Right kidney (tissue), 1 donor: ENCODE results near the gene FGF14.

Experiments used
- DNase-seq: peaks from one replicate; pipeline ENCODE4 v3.0.0-alpha.2; 2016

Gene FGF14

GRCh38 chr13:101917833-101918661, 483.8 kb downstream of the FGF14 start:
- peak; percentile 25 for DNase-seq

- peak; percentile 19 for DNase-seq
Measured at GRCh38 chr13:101917475-101917810, 484.4 kb downstream of the FGF14 start.

DNA sequence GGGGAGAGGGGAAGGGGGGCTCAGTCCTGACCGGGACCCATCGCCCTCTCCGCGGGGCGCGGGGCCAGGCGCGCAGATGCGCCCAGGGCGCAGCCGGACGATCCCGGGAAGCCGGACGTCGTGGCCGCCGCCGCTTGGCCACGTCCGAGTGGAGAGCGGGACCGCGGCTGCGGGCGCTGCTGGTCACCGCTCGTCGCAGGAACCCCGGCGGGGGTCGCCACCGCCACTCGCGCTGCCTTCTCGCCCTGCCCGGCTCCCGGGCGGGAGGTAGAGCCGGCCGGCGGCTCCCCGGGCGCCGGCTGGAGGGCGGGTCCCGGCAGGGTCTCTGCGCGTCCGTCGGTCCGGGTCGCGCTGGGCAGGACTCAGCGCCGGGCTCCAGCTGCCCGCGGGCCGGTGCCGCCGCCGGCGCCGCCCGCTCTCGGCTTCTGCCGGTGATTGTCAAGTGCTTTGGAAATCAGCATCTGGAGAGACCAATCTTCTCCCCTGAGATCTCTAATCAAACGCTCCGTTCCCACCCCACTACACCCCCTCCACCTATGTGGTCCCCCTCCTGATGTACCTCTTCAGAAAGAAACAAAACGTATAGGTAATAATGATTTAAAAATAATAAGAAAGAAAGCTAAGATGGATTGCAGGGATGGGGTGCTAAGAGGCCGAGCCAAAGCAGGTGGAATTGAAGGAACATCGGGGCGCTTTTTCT, 484.9 kb downstream of the FGF14 start:
- DNase-seq = peak; percentile 44

DNA sequence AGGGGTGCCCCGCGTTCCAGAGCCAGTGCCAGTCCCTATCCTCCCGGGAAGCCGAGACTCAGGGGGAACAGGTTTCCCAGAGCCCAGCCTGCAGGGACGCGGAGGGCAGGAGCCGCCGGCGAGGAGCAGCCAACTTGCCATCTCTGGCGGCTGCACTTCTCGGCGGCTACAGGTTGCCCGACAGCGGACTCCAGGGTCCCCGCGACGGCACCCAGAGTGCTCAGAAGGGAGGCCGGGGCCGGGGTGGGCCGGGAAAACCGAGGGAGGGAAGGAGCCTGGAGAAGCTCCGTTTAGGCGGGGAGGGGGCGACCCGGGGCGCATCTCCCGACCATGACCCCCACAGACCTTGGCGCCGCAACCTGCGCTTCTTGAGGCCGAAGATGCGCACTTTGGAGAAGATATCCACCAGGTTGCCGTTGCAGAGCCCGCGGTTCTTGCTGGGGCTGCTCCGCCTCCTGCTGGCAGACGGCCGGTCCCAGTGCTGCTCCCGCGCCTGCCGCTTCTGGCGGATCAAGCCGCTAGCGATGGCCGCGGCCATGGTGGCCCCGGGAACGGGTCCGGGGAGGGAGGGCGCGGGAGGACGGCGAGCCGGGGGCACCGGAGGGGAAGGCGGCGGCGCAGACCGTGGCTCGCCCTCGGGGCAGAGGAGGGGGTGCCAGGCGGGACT, 485.6 kb downstream of the FGF14 start:
- peak; percentile 49 for DNase-seq

DNA sequence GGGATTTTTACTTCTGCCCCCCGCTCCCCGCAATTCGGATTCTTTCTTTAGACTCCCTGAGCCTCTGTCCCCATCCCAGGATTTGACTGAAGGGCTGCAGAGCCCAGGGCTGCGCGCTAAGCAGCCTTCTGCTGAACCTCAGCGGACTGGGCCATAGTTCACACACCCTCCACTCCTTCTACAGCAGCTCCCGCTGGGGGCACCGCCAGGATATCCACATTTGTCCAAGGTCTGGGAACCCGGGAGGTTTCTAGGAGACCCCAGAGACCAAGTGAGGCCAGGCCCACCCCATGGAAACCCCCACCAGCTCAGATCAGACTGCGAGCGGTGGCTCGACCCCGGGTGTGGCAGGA, 486.1 kb downstream of the FGF14 start:
- no peak for DNase-seq

DNA sequence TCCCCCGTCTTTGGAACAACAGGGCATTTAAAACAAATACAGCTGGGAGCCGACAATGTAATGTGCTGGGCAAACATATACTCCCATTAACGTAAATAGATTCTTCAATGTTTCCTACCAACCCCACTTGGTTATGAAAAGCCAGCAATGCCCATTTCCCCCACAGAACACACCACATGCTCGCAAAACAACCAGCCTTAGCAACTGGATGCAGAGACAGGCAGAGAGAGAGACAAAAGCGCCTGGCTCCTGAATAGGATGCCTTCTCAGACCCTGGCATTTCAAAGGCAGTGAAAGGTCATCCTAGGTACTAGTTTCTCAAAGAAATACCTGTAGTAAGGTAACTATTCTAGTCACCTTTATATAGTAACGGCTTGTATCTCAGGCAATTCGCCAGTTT, 486.5 kb downstream of the FGF14 start:
- DNase-seq = peak; percentile 9

- no peak for DNase-seq
Measured at GRCh38 chr13:101911752-101912151, 490.1 kb downstream of the FGF14 start.

DNA sequence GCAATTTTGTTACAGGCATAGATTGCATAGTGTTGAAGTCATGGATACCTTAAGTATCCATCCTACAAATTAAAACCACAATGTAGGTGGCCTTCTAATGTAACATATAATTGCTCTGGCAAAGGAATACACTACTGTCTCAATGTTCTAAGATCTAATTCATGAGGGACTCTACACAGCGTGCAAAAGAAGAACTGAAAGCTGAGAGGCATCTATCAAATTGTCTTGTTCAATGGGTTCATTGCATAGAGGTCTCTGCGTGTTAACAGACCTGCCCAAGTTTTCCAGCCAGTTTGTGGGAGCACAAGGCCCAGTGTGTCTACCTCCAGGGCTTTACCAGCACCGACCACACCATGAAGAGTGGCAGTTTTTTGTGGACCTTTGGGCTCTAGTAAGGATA, 498.0 kb downstream of the FGF14 start:
- DNase-seq = no peak

DNA sequence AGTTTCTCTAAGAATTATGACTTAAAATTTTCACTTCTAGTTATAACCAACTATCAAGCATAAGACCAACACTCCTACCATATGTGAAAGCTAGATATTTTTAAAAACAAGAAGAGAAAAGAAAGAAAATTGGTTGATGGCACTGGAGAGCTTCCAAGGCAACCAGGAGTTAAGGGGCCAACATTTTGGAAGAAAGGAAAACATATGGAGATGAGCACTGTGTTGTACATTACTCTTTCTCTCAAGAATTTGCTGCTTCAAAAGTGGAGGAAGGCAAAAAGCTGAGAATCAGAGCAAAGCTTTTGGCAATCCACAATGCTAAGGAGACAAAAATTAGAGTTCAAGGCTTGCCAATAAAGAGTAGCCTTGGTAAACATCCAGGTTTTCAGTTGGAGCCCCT, 503.2 kb downstream of the FGF14 start:
- DNase-seq = no peak

DNA sequence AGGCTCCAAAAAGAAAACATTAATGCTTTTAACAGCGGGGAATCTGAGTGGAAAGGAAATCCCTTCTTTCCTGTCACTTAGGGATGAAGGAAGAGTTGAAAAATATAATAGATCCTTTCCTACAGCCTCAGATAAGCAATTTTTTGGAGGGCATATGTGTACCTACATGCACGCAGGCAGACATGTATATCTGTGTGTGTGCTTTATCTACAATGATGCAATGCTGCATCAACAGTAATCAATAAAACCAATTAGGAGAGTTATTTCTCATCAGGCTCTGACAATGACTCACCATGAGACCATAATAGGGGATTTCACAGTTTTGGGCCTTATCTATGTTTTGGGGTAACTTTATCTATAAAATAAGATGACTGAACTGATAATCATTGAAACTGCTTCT, 505.3 kb downstream of the FGF14 start:
- no peak for DNase-seq

DNA sequence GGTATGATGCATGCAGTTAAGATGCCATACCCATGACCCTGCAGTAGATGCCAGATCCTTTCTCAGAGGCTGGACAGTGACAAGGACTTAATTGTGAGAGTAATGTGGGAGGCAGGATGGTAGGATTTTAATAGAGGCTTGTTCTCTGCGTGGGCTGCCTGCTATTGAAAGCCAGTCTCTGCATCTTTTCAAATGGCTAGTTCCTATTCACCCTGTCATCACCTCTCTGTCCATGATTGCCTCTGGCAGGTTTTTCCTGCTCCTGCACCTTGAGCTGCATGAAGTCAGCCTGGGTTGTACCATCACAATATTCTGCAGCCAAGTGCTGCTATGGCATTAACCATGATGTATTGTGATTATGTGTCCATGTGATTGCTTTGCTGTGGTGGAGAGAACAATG, 508.8 kb downstream of the FGF14 start:
- no peak for DNase-seq

- DNase-seq = no peak
Measured at GRCh38 chr13:101892296-101892695, 509.6 kb downstream of the FGF14 start.

DNA sequence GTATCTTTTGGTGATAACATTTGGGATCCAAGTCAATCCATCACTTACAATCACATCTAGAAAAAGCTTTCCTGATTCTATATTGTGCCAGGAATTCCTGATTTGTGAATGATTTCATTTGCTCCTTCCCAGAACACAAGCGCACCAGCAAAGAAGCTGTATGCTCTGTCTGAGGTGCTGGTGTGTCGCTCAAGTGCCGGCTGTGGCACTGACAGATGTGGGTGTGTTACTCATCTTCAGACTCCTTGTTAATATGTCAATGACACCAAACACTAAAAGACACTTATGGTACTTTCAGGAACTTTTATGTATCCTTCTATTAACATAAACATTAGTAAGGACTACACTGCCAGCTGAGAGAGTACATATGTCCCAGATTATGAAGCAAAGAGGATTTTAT, 520.3 kb downstream of the FGF14 start:
- DNase-seq = no peak

- no peak for DNase-seq
Measured at GRCh38 chr13:101880581-101880980, 521.3 kb downstream of the FGF14 start.

DNA sequence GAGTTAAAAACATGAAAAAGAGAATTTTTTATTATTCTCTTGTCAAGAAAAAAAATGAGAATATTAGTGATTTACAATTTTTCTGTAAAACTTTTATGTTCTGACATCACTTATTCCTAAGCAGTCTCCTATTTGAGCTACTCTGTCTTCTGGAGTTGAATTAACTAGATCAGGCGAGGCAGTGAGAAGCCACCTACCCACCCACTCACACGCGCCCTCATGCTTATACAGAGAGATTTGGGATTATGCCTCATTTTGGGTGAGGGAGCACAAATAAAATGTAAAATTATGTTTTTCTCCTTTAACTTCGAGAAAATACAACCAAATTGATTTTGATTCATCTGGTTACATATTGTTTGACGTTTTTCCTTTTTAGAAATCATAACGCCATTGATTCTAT, 524.9 kb downstream of the FGF14 start:
- no peak for DNase-seq

- DNase-seq = no peak
Measured at GRCh38 chr13:101875717-101876393, 526.0 kb downstream of the FGF14 start.

- DNase-seq = no peak
Measured at GRCh38 chr13:101875091-101875490, 526.8 kb downstream of the FGF14 start.

- DNase-seq = no peak
Measured at GRCh38 chr13:101869553-101869952, 532.3 kb downstream of the FGF14 start.

GRCh38 chr13:101868585-101869469, 533.0 kb downstream of the FGF14 start:
- DNase-seq = no peak

DNA sequence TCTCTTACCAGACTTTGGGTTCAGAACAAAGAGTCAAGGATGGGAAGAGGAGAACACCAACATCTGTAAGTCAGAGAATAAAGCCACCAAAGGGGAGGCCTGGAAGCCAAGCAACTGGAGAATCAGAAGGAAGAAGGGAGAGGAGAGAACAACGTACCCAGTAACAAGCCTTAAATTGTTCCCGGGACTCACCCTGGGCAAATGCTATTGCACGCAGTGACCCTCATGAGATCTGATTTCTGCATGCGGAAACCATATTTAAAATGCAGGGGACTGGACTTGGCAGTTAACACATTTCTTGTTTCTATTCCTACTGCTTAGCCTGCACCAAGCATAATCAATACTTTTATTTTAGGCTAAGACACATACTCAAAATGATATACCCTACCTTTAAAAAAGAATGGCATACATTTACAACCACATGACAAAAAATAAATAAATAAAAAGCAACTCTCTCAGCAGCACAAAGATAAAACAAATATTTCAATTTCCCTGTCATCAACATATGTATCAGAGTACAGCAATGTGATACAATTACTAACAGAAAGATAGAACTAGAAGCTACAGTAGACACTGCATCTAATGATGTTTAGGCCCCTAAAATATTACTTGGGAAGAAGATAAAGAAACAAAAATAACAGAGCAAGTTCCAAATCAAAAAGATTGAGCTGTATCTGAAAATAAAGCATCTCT, 534.8 kb downstream of the FGF14 start:
- DNase-seq = no peak

DNA sequence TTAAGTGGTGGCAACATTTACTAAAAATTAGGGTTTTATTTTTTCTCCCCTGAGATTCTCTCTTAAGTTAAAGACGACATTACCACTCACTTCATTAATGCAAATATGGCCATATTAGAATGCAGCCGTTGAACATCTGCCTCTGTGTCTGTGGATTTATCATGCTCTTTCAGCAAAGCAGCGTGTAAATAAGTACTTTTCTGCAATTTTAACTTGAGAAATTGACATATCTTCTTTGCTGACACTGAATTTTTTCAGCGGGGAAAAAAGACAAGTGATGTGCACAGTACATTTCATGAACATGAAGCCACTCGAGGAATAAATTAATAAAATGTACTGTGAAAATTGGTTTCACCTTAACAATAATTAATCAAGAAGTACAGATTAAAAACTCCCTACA, 543.0 kb downstream of the FGF14 start:
- no peak for DNase-seq
